ENCODE results near the gene NHEJ1. TPM values are rescaled to one million over a fixed set of nuclear protein-coding genes. Genes with fewer than 3 reads are reported as not detected.
A peak's percentile ranks its signal among the peaks of the same experiment; 100 is the strongest.

NHEJ1 gene
- total and polyA plus RNA-seq, 2 of the 13 experiments (the other 11 are each of a cell fraction or from before 2014, with no cell fraction given): 30.0 to 30.7 TPM

DNA sequence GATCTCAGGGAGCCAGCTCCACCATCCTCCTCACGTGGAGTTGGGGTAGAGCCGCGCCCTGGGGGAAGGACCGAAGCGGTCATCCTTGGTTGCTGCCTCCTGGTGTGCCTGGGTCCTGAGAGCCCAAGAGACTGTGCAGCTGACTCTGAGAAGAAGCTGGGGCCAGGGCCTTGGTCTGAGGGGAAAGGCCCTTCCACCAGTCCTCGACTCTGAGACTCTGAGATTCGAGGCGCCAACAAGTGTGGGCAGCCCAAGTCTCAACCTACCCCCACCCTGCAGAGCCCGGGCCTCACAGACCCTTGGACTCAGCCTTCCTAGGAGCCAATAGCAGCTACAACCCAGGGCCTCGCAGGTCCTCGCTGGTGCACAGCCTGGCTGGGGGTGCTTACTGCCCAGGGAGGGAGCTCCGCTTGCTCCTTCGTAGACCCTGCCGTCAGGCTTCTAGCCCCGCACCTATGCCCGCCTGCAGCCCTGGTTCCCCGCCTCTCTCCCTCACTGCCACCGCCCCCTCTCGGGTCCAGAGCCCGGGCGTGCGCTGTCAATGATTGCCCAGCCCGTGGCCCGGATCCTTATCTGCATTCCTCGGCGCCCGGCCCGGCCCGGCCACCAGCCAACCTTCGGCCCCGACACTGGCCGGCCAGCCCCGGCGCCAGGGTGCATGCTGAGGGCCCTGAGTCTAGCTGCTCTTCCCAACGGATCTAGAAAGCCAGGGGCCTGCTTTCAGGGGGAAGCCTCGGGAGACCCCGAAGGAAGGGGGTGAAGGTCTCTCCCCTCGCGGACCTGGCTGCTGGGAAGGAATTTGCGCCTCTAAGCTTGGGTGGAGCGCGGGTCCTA lies 101.9 kb downstream of the NHEJ1 start (continued):
- TF ChIP-seq, protein P1, sequence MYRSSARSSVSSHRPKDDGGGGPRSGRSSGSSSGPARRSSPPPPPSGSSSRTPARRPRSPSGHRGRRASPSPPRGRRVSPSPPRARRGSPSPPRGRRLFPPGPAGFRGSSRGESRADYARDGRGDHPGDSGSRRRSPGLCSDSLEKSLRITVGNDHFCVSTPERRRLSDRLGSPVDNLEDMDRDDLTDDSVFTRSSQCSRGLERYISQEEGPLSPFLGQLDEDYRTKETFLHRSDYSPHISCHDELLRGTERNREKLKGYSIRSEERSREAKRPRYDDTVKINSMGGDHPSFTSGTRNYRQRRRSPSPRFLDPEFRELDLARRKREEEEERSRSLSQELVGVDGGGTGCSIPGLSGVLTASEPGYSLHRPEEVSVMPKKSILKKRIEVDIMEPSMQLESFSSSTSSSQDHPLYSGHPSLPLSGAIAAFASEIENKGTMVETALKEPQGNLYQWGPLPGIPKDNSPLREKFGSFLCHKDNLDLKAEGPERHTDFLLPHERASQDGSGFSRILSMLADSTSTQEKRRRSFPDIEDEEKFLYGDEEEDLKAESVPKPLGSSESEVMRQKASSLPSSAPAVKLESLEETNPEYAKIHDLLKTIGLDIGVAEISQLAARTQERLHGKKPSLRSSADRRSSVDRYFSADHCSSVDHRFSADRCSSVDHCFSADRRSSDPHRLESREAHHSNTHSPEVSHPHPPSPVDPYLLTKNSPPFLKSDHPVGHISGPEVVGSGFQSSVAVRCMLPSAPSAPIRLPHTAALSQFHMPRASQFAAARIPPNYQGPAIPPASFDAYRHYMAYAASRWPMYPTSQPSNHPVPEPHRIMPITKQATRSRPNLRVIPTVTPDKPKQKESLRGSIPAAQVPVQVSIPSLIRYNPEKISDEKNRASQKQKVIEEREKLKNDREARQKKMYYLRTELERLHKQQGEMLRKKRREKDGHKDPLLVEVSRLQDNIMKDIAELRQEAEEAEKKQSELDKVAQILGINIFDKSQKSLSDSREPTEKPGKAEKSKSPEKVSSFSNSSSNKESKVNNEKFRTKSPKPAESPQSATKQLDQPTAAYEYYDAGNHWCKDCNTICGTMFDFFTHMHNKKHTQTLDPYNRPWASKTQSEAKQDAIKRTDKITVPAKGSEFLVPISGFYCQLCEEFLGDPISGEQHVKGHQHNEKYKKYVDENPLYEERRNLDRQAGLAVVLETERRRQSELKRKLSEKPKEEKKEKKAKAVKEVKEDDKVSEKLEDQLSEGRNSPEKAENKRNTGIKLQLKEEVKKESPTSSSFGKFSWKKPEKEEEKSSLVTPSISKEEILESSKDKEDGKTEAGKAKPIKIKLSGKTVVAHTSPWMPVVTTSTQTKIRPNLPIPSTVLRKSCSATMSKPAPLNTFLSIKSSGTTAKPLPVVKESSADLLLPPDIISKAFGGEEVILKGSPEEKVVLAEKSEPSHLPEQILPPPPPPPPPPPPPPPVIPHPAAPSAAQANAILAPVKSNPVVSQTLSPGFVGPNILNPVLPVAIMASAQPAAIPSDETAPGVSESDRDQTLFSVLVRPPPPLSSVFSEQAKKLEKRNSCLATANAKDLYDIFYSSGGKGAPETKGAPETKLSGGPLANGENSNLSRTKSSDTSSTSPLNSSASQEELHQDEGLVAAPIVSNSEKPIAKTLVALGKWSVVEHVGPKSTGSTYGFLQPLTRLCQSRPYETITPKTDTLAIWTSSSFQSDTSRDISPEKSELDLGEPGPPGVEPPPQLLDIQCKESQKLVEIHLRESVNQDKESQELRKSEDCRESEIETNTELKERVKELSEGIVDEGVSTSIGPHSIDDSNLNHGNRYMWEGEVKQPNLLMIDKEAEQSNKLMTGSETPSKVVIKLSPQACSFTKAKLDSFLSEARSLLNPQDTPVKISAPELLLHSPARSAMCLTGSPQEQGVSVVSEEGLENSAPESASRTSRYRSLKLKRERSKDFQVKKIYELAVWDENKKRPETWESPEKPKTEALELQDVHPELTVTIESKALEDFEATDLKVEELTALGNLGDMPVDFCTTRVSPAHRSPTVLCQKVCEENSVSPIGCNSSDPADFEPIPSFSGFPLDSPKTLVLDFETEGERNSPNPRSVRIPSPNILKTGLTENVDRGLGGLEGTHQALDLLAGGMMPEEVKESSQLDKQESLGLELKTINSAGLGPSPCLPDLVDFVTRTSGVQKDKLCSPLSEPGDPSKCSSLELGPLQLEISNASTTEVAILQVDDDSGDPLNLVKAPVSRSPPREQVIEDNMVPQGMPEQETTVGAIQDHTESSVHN (CRISPR knock-in tag; IDR thresholded peaks at IDR 0.05): 0 out of 2 replicates have a peak, but pooled peaks have one; percentile 21
- TF ChIP-seq, protein P2, sequence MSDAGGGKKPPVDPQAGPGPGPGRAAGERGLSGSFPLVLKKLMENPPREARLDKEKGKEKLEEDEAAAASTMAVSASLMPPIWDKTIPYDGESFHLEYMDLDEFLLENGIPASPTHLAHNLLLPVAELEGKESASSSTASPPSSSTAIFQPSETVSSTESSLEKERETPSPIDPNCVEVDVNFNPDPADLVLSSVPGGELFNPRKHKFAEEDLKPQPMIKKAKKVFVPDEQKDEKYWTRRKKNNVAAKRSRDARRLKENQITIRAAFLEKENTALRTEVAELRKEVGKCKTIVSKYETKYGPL (CRISPR knock-in tag; IDR thresholded peaks at IDR 0.05): no peak
- TF ChIP-seq ZNF460 (CRISPR knock-in tag; IDR thresholded peaks at IDR 0.05; ENCODE audit: borderline replicate concordance) (no peak), ZNF256 (CRISPR knock-in tag; conservative IDR thresholded peaks at IDR 0.05) (peak; percentile 92), SAP130 (CRISPR knock-in tag; IDR thresholded peaks at IDR 0.05; ENCODE audit: low read depth) (peak; percentile 85), NR2F6 (IDR thresholded peaks at IDR 0.05) (no peak), NR2F6 (CRISPR knock-in tag; IDR thresholded peaks at IDR 0.05) (peak; percentile 57; the same call in 1 of the 2 replicates), PAWR (CRISPR knock-in tag; IDR thresholded peaks at IDR 0.05; ENCODE audit: borderline replicate concordance) (0 out of 2 replicates have a peak, but pooled peaks have one; percentile 96), NCOR1 (IDR thresholded peaks at IDR 0.05; ENCODE audit: borderline replicate concordance, low read length) (no peak; the same call in 1 of the 2 replicates)
- TF ChIP-seq, protein P3, sequence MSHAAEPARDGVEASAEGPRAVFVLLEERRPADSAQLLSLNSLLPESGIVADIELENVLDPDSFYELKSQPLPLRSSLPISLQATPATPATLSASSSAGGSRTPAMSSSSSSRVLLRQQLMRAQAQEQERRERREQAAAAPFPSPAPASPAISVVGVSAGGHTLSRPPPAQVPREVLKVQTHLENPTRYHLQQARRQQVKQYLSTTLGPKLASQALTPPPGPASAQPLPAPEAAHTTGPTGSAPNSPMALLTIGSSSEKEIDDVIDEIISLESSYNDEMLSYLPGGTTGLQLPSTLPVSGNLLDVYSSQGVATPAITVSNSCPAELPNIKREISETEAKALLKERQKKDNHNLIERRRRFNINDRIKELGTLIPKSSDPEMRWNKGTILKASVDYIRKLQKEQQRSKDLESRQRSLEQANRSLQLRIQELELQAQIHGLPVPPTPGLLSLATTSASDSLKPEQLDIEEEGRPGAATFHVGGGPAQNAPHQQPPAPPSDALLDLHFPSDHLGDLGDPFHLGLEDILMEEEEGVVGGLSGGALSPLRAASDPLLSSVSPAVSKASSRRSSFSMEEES (CRISPR knock-in tag; IDR thresholded peaks at IDR 0.05): peak; percentile 52; the same call in 1 of the 2 replicates
- TF ChIP-seq, protein P4, sequence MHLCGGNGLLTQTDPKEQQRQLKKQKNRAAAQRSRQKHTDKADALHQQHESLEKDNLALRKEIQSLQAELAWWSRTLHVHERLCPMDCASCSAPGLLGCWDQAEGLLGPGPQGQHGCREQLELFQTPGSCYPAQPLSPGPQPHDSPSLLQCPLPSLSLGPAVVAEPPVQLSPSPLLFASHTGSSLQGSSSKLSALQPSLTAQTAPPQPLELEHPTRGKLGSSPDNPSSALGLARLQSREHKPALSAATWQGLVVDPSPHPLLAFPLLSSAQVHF (CRISPR knock-in tag; IDR thresholded peaks at IDR 0.05): no peak
- TF ChIP-seq, protein P5, sequence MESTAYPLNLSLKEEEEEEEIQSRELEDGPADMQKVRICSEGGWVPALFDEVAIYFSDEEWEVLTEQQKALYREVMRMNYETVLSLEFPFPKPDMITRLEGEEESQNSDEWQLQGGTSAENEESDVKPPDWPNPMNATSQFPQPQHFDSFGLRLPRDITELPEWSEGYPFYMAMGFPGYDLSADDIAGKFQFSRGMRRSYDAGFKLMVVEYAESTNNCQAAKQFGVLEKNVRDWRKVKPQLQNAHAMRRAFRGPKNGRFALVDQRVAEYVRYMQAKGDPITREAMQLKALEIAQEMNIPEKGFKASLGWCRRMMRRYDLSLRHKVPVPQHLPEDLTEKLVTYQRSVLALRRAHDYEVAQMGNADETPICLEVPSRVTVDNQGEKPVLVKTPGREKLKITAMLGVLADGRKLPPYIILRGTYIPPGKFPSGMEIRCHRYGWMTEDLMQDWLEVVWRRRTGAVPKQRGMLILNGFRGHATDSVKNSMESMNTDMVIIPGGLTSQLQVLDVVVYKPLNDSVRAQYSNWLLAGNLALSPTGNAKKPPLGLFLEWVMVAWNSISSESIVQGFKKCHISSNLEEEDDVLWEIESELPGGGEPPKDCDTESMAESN (CRISPR knock-in tag; conservative IDR thresholded peaks at IDR 0.05): peak; percentile 79; the same call in 1 of the 2 replicates

Data from HepG2 (cell line).